Measurements from ENCODE around the gene CDC42EP1.

GRCh38 chr22:37511395-37512104 lies 48.7 kb upstream of the CDC42EP1 start:
- no peak for TF ChIP-seq CTCF (conservative IDR thresholded peaks at IDR 0.05; ENCODE audit: low read depth, low read length)
- no peak for TF ChIP-seq EZH2 (IDR thresholded peaks at IDR 0.05; ENCODE audit: low read length, unreplicated experiment)
- TF ChIP-seq EZH2phosphoT487 (IDR thresholded peaks at IDR 0.05; ENCODE audit: borderline replicate concordance, low read length): no peak
